GM19238 (cell line): Measurements from ENCODE around the gene CARD16.

ENCODE experiments used
- DNase-seq: peaks from one replicate; pipeline ENCODE4 v3.0.0; 2011; ENCODE audit warnings: low spot score; ENCODE audit not compliant: insufficient read length

The CARD16 gene

DNA sequence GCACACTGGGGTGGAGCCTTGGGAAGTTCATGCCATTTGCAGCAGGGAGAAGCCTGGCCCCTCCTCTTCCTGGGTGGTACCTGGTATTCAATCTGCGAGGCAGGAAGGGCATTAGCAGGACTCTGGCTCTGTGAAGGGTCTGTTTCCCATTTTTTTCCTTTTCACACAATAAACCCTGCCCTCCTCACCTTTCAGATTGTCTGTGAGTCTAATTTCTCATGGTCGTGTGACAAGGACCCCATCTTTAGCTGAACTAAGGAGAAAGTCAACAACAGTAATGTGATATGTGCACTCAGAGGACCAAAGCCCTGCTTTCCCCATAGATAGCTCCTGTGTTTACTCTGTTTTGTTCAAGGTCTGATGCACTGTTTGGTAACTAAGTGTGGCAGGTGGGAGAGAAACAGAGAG, 50.1 kb downstream of the CARD16 start:
- no peak for DNase-seq

DNA sequence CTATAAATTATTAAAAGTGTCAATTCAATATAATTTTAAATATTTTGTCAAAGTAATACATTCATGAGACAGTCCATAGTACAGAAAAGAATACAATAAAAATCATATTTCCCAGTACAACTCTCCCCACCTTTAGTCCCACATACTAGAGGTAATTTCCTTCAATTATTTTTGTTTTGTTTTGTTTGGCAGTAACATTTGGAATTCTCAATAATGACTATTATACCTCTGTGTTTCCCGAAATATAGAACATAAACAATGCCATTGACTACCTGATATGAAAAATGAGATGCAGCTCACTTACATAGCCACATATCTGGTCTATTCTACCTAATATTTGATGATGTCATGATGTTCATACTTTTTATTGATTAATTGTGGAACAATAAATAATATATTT, 52.4 kb downstream of the CARD16 start:
- no peak for DNase-seq

DNA sequence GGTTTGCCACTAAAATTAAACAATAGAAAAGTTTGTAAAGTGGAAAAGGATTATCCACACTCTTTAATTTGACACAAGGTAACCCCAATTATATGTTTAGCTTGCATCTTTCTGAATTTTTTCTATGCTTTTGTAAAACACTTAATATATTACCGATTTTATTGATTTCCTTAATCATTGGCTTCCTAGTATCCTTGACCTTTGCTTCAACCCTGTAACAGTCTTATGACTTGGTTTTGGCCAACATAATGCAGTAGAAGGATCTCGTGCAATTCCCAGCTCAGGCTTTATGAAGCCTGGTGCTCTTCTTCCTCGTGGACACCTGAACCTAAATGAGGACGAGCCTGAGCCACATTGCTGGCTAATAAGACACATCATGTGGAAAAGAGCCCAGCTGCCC, 53.1 kb downstream of the CARD16 start:
- DNase-seq = no peak
